HG03175 (cell line): ENCODE results near the gene TMEM245.

Experiments used
- ATAC-seq: cut with Tn5 transposase; IDR thresholded peaks from one replicate; pipeline ENCODE4 v1.9.1; 2021; ENCODE audit warnings: mild to moderate bottlenecking, moderate library complexity; ENCODE audit not compliant: unreplicated experiment

TMEM245 gene

DNA sequence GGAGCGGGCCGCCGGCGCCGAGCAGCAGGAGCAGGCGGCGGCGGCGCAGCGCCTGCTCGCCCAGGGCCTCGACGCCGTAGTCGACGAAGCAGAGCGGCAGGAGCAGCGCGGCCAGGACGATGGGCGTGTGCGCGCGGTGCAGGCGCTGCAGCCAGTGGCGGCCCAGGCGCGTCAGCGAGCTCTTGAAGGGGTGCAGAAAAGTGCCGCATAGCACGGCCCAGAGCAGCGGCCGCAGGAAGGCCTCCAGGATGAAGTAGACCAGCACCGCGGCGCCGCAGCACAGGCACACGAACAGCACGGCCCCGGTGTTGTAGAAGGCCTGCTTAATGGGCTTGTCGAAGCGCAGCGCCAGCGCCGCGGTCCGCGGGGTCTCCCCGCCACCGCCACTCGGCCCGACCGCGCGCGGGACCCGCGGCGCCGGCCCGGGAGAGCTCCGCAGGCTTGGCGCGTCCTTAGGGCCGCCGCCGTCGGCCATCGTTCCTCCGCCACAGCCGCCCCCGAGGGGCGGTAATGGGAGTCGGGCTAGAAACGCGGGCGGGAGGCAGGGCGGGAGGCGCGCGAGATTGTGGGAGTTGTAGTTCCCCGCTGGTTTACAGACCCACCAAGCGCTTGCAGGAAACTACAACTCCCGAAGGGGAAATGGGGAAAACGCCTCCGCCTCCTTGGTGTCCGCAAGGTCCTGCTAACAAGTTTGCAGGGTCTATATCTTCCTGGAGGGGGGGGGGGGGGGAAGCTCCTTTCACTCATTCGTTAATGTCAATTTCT is at the start of gene TMEM245:
Gene TMEM245, minus strand, starts transcription at position 509 of the 765 bp plus-strand sequence. Its CDS starts 34 bp downstream, at position 475.
- ATAC-seq: peak; percentile 92

GRCh38 chr9:109168170-109168569 is 48.4 kb upstream of the TMEM245 start:
- no peak for ATAC-seq

- ATAC-seq: no peak
Measured at GRCh38 chr9:109167716-109168115, 48.0 kb upstream of the TMEM245 start.

DNA sequence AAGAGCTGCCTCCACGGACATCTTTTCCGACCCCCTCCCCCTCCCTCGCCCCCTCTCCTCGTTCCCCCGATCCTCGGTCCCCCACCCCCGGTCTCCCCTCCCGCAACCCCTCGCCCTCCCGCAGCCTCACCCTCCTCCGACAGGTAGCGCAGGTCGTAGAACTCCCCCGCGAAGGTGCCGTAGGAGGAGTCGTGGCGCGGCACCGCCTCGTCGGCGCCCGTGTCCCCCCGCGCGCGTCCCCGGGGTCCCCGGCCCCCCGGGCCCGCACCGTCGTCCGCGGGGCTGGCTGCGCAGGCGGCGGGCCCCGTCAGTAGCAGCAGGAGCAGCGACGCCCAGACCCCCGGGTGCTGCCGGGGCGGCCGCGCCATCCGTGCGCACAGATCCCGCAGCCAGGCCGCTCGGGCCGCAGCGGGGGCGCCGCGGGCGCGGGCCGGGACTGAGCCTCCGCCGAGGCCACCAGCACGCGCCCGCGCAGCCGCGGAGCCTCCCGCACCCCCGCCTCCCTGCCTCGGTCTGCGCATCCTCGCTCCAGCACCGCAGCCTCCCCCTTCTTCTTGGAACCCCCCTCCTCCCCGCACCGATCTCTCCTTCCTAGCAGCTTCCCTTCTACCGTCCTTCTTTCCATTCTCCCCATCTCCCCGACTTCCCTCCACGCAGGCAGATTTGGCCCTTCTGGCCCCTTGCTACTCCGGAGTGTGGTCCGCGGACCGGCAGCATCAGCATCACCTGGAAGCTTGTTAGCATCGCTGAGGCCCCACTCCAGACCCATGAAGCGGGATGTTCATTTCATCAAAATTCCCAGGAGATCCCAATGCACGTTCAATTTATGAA is 47.2 kb upstream of the TMEM245 start, which contains the start of gene FRRS1L:
Gene FRRS1L, minus strand, starts transcription at position 479 of the 831 bp plus-strand sequence. Its CDS starts 111 bp downstream, at position 368.
- no peak for ATAC-seq

- ATAC-seq: no peak
Measured at GRCh38 chr9:109166171-109166770, 46.5 kb upstream of the TMEM245 start.

GRCh38 chr9:109164042-109164441 is 44.3 kb upstream of the TMEM245 start:
- peak; percentile 87 for ATAC-seq

DNA sequence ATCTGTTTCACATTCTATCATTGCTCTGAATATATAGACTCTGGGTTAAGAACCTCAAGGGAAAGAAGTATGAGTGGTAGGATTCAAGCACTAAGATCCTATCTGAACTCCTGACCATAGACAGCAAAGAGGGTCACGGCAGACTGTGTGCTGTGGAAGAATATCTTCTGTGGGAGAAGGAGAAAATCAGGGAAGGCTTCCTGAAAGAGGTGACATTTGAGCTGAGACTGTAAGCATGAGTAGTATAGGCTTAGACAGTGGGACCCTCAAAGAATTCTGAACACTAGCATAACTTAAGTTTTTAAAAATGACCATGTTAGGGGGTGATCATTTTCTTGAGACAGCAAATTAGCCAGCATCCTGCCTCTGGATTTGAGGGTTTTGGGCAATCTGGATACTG is 43.4 kb upstream of the TMEM245 start:
- no peak for ATAC-seq

DNA sequence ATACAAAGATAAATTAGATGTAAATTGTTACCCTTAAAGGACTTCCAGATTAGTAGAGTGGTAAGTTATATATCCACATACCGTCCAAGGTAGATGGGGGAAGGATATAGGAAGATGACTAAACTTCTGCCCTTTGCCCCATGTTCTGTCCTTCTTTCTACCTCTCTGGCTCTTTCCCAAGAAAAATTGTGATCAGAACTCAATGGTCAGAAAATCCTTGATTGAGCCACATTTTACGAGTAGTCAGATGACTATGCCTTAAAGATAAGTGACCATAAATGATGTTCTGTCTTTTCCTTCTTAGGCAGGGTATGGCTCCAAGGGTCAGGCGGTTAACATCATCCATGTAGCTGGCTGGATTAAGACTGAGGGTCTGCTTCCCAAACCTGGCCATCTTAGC is 42.9 kb upstream of the TMEM245 start:
- no peak for ATAC-seq

GRCh38 chr9:109161471-109161870 is 41.7 kb upstream of the TMEM245 start:
- no peak for ATAC-seq

DNA sequence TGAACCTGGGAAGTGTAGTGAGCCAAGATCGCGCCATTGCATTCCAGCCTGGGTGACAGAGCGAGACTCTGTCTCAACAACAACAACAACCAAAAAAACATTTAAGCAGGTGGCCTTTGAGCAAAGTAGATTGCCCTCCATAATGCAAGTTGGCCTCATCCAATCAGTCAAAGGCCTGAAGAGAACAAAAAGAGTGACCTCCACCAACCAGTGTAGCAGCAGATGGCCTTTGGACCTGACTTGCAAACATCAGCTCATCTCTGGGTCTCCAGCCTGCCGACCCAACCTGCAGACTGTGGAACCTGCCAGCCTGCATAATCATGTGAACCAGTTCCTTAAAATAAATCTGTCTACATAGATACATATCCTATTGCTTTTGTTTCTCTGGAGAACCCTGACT is 39.8 kb upstream of the TMEM245 start:
- ATAC-seq: no peak

- ATAC-seq: no peak
Measured at GRCh38 chr9:109158651-109159050, 38.9 kb upstream of the TMEM245 start.

DNA sequence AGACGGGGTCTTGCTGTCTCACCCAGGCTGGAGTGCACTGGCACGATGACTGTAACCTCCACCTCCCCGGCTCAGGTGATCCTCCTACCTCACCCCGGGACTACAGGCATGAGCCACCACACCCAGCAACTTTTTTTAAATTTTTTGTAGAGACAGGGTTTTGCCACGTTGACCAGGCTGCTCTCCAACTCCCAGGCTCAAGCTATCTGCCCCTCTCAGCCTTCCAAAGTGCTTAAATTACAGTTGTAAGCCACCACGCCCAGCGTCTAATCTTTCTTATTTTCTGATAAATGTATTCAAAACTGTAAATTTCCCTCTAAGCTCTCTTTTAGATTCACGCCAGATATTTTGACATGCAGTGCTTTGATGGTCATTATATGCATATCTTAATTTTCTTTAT is 37.0 kb upstream of the TMEM245 start:
- no peak for ATAC-seq

- ATAC-seq: no peak
Measured at GRCh38 chr9:109150925-109151545, 31.3 kb upstream of the TMEM245 start.

- ATAC-seq: no peak
Measured at GRCh38 chr9:109149722-109150121, 30.0 kb upstream of the TMEM245 start.

GRCh38 chr9:109149089-109149488 is 29.3 kb upstream of the TMEM245 start:
- no peak for ATAC-seq

DNA sequence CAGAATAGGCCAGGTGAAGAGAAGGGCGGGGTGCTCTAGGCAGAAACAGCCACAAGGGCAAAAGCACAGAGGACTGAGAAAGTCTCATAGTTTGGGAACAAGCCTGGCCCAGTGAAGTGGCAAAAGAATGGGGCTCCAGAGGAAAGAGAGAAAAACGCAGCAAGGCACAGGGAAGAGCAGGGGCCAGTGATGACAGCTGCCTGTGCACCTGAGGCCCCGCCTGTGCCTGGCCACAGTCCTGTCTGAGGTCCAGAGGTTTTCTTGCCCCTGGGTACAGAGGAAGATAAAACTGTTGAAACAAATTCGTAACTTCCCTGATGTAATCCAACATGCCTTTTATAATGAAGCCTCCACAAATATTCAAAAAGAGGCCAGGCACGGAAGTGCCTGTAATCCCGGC is 25.3 kb upstream of the TMEM245 start:
- no peak for ATAC-seq

- peak; percentile 100 for ATAC-seq
Measured at GRCh38 chr9:109143881-109144562, 24.3 kb upstream of the TMEM245 start.

DNA sequence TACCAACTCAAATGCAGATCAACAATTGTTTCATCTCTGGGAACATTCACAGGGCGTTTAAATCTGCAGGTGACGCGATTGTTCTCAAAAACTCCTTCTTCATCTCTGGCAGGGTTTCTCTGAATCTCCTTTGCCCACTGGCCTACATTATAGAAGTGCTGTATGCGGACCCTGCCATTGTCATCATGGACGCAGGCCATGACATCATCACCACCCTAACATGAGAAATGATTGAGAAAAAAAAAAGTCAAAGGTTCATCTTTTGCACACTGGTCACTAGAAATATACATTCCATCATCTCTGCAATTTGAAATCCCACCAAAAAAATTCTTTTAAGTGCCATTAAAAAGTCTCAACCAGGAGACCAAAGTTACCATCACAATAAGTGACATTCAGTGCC is 21.6 kb upstream of the TMEM245 start:
- ATAC-seq: no peak

- ATAC-seq: no peak
Measured at GRCh38 chr9:109139851-109140250, 20.1 kb upstream of the TMEM245 start.

GRCh38 chr9:109138421-109138820 is 18.7 kb upstream of the TMEM245 start:
- no peak for ATAC-seq
